ENCODE data around the gene ASPSCR1. TPM values are rescaled to one million over a fixed set of nuclear protein-coding genes. Genes with fewer than 3 reads are reported as not detected.

The ASPSCR1 gene
- total and polyA plus RNA-seq, 9 of the 15 experiments (the other 6 are each of a cell fraction or from before 2014, with no cell fraction given), result 0.90 to 36.9 (median 11.6) TPM

GRCh38 chr17:81976332-81977210, 858 bp upstream of the ASPSCR1 start (continued):
- TF ChIP-seq BHLHE40 (IDR thresholded peaks at IDR 0.05; ENCODE audit: low read length), result peak; percentile 96
- no peak for TF ChIP-seq RBM34 (IDR thresholded peaks at IDR 0.05; ENCODE audit: borderline replicate concordance, insufficient read depth, low read length)
- TF ChIP-seq IFI16 (CRISPR knock-in tag; IDR thresholded peaks at IDR 0.05), result no peak
- TF ChIP-seq XRCC4 (IDR thresholded peaks at IDR 0.05; ENCODE audit: extremely low read depth, insufficient read depth, insufficient read length), result no peak
- no peak for TF ChIP-seq ZNF197 (CRISPR knock-in tag; IDR thresholded peaks at IDR 0.05; ENCODE audit: low read depth)
- no peak for TF ChIP-seq ZNF165 (CRISPR knock-in tag; IDR thresholded peaks at IDR 0.05; ENCODE audit: borderline replicate concordance)
- TF ChIP-seq NRF1 (conservative IDR thresholded peaks at IDR 0.05 in 1 of 2, IDR thresholded peaks at IDR 0.05 in 1 of 2), result 0 out of 4 replicates have a peak, but pooled peaks of 1 of the 2 experiments have one; percentile 5
- no peak for TF ChIP-seq ESRRB (CRISPR knock-in tag; IDR thresholded peaks at IDR 0.05; ENCODE audit: borderline replicate concordance)
- no peak for TF ChIP-seq TAF1 (IDR thresholded peaks at IDR 0.05; ENCODE audit: control insufficient read depth, extremely low read depth, insufficient read depth, low read length, severe bottlenecking)
- TF ChIP-seq ZNF263 (CRISPR knock-in tag; IDR thresholded peaks at IDR 0.05; ENCODE audit: borderline replicate concordance), result no peak
- TF ChIP-seq SMAD2 (IDR thresholded peaks at IDR 0.05; ENCODE audit: low read depth, low read length), result no peak
- TF ChIP-seq E2F3 (CRISPR knock-in tag; IDR thresholded peaks at IDR 0.05), result peak; percentile 85
- TF ChIP-seq RREB1 (CRISPR knock-in tag; IDR thresholded peaks at IDR 0.05), result 0 out of 2 replicates have a peak, but pooled peaks have one; percentile 25
- no peak for TF ChIP-seq CTCFL (IDR thresholded peaks at IDR 0.05; ENCODE audit: borderline replicate concordance, insufficient read depth, low read depth, low read length, poor library complexity, severe bottlenecking)
- no peak for TF ChIP-seq MTA3 (IDR thresholded peaks at IDR 0.05; ENCODE audit: borderline replicate concordance)
- TF ChIP-seq RFX1 (IDR thresholded peaks at IDR 0.05), result no peak
- no peak for TF ChIP-seq CBX8 (IDR thresholded peaks at IDR 0.05; ENCODE audit: borderline replicate concordance, extremely low read depth, low read depth, low read length, poor library complexity, severe bottlenecking)
- TF ChIP-seq ZNF668 (CRISPR knock-in tag; IDR thresholded peaks at IDR 0.05), result no peak
- TF ChIP-seq ZC3H4 (CRISPR knock-in tag; IDR thresholded peaks at IDR 0.05; ENCODE audit: borderline replicate concordance), result no peak

All from K562 (cell line).